OCI-LY7 (cell line): ENCODE measurements around the gene TIMD4.

Experiments used
- EZH2phosphoT487 ChIP-seq: fragments of 200-600 bp; sonication (generic); IDR thresholded peaks from 2 replicates; pipeline ENCODE4 v1.6.1; 2018; ENCODE audit warnings: low read depth, borderline replicate concordance, mild to moderate bottlenecking, mixed run types, antibody characterized with exemption, low read length, moderate library complexity, mixed read lengths
- TF ChIP-seq, protein P1 (sequence below): fragments of 200-600 bp; sonication (generic); conservative IDR thresholded peaks from 2 replicates; pipeline ENCODE4 v1.5.1; 2014; ENCODE audit warnings: mild to moderate bottlenecking, antibody characterized with exemption, low read length, moderate library complexity, mixed read lengths

DNA sequence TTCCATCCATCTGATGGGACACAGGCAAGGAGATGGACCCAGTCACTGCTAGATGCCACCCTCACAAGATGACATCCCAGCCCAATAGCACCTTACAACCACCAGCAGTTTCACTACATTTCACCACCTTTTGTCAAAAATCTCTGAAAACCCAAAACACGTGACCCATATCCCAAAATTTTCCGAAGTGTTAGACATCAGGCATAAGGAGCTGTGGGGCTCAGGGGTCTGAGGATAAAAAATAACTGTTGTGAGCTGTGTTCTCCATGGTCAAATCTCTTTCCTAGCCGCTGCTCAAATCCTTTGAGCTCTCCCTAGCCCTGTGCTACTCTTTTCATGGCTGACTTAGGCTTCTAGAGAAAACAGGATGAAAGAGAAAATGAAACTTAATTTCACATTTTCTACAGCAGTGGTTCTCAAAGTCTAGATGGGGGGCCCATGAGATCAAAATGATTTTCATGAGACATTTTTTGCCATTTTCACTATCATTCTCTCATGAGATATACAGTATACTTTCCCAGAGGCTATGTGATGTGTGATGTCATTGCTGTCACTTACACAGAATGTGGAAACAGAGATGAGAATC, 40.7 kb downstream of the TIMD4 start:
- no peak for TF ChIP-seq EZH2phosphoT487
- TF ChIP-seq, protein P1, sequence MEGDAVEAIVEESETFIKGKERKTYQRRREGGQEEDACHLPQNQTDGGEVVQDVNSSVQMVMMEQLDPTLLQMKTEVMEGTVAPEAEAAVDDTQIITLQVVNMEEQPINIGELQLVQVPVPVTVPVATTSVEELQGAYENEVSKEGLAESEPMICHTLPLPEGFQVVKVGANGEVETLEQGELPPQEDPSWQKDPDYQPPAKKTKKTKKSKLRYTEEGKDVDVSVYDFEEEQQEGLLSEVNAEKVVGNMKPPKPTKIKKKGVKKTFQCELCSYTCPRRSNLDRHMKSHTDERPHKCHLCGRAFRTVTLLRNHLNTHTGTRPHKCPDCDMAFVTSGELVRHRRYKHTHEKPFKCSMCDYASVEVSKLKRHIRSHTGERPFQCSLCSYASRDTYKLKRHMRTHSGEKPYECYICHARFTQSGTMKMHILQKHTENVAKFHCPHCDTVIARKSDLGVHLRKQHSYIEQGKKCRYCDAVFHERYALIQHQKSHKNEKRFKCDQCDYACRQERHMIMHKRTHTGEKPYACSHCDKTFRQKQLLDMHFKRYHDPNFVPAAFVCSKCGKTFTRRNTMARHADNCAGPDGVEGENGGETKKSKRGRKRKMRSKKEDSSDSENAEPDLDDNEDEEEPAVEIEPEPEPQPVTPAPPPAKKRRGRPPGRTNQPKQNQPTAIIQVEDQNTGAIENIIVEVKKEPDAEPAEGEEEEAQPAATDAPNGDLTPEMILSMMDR = no peak
